H1 (cell line): ENCODE results near the gene ADAT3. TPM values are rescaled to one million over a fixed set of nuclear protein-coding genes. Genes with fewer than 3 reads are reported as not detected.

Source experiments
- SIRT6 ChIP-seq: IDR thresholded peaks from one replicate; pipeline ENCODE4 v1.7.1; 2012; ENCODE audit warnings: low read length, inconsistent platforms
- SP2 ChIP-seq: IDR thresholded peaks from 2 replicates; pipeline ENCODE4 v1.6.1; 2012; ENCODE audit warnings: mild to moderate bottlenecking, low read length, inconsistent platforms
- SRF ChIP-seq: IDR thresholded peaks from 2 replicates; pipeline ENCODE4 v1.6.1; 2011; ENCODE audit warnings: mild to moderate bottlenecking, low read depth, low read length, moderate library complexity
- YY1 ChIP-seq: IDR thresholded peaks from 2 replicates; pipeline ENCODE4 v1.6.1; 2011; ENCODE audit warnings: low read depth, mild to moderate bottlenecking, low read length
- polyA plus RNA-seq, 7 experiments: library from polyadenylated mRNA; depleted of rRNA in 3 of 7; stranded (reverse) in 5 of 7; unstranded in 2 of 7; fragments of >200 nt in 5 of 7; fragments of 200-250 nt in 2 of 7; gene quantifications; 1 replicate in 5 of 7; 2 replicates in 1 of 7; 4 replicates in 1 of 7; pipeline versions ENCODE4 v1.2.1 to v1.2.3, GENCODE V29; 2011 to 2013; ENCODE audit warnings: missing spikeins in 2 of 7, mixed read lengths in 2 of 7
- total RNA-seq: library from RNA; stranded (reverse); fragmentation: NEBNext Ultra II Directional; extraction: Animal tissue kit (Norgen Biotek cat#: 25700); gene quantifications from 2 replicates; pipeline ENCODE4 v1.2.1, GENCODE V29; 2021

Gene ADAT3
- total and polyA plus RNA-seq, 2 of the 8 experiments (the other 6 are each of a cell fraction or from before 2014, with no cell fraction given) = 5.4 to 10.8 TPM

- TF ChIP-seq SRF (no peak), SP2 (no peak), SIRT6 (no peak), YY1 (no peak)
Observed at GRCh38 chr19:1953037-1953436, 47.8 kb downstream of the ADAT3 start (continued).
